GM18858 (cell line): ENCODE results near the gene ULBP1.
"Not testable (repeated sequence)": the region's sequence is repeated elsewhere in the genome, so short reads cannot be mapped to it uniquely, and the experiment has no call there.

Experiments used
- ATAC-seq: cut with Tn5 transposase; IDR thresholded peaks from one replicate; pipeline ENCODE4 v1.9.1; 2021; ENCODE audit not compliant: unreplicated experiment

ULBP1 gene

GRCh38 chr6:149963462-149964307 lies at the start of gene ULBP1:
Gene ULBP1 (plus strand): TSS chr6:149963943. CDS start chr6:149964050, 107 bp downstream.
- no peak for ATAC-seq

- no peak for ATAC-seq
Observed at GRCh38 chr6:149915970-149916865, 47.5 kb upstream of the ULBP1 start.

DNA sequence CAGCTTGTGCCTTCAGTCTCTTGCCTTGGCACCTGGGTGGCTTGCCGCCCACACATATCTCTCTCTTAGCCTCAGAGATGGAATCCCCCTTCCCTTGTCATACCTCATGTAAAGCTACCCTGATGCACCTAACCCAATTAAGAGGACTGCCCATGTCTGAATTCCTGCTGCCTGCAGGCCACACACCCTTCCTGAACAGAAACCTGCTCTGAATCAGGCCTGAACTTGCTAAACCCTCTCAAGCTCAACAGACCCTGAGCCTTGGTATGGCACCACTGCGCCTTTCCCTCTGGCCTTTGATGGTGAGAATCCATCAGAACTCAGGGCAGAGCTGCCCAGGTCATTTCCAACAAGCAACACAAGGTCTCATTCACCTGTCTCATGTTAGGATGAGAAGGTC lies 46.1 kb upstream of the ULBP1 start:
- ATAC-seq, result no peak

DNA sequence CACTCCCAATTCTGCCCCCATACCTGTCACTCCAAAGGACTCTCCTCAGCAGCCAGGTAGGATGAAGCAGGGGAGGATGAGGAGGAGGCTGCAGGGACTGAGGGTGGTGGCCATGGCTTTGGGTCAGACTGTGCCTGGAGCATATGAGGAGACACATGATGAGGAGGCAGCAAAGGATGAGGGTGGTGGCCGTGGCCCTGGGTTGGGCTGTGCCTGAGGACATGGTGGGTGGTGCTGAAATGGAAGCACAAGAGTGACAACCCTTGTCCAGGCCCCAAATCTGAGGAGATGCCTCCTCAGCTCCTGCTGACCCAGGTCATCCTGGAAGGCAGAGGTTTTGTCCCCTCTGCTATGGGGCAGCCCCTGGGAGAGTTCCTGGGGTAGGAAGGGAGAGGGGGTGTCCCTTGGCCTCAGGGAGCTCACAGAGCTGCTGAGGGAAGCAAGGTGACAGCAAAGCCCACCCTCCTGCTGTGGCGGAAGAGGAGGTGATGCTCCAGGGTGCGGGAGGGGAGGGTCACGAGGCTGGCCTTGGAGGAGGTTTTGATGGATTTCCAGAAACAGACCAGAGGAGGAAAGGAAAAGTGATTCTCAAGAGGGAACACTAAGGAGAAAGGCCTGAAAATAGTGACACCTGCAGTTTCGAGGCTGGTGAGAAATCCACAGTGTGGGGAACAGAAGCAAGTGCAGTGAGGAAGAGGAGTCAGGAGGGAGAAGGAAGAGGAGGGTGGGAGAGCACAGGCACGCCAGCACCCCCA lies 45.4 kb upstream of the ULBP1 start:
- no peak for ATAC-seq

DNA sequence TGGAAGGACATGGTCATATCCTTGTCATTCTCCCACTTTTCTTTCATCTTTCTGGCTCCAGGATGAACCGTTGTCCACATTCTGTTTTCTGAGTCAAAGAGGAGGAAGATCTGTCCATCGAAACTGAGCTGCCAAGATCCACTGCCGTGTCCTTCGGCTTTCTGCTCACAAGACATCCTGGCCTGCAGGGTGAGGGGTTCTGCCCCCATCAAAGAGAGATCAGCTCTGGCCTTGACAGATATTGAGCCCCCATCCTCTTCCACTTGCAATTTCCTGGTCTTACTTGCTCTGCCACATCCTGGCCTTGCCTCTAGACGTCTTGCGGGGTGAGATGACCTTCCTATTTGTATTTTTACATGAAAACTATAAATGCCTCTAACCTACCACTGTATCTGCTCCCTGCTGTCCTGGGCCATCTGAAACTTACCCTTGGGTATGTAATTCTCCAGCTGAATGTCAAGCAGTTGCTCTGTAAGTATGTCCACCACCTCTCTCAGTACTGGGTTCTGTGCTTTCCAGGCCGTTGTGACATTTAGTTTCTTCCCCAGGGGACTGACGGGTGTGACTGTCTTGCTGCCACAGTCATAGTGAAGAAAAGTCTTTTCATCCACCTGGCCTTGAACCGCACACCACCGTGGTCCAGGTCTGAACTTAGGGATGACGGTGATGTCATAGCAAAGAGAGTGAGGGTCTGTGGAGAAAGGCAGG lies 44.5 kb upstream of the ULBP1 start:
- ATAC-seq, result not testable (repeated sequence)

- no peak for ATAC-seq
Observed at GRCh38 chr6:149919834-149920225, 43.9 kb upstream of the ULBP1 start.

DNA sequence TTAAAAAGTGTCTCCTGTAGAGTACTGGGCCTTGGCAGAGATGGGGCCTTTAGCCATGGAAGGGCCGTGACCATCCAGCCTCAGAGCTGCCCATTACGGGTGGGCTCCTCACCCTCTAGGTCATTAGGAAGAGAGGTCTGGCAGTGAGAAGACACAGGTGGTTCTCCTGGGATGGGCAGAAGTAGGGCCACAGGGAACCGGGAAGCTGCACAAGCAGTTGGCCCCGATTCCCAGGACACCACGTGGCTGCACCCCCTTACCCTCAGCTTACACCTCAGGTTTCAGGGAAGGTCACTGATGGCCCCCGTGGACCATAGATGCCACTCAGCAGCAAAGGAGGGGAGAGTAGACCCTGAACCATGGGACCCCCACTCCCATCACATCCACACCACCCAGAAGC lies 42.4 kb upstream of the ULBP1 start:
- no peak for ATAC-seq

GRCh38 chr6:149922091-149922490 lies 41.7 kb upstream of the ULBP1 start:
- ATAC-seq, result not testable (repeated sequence)

DNA sequence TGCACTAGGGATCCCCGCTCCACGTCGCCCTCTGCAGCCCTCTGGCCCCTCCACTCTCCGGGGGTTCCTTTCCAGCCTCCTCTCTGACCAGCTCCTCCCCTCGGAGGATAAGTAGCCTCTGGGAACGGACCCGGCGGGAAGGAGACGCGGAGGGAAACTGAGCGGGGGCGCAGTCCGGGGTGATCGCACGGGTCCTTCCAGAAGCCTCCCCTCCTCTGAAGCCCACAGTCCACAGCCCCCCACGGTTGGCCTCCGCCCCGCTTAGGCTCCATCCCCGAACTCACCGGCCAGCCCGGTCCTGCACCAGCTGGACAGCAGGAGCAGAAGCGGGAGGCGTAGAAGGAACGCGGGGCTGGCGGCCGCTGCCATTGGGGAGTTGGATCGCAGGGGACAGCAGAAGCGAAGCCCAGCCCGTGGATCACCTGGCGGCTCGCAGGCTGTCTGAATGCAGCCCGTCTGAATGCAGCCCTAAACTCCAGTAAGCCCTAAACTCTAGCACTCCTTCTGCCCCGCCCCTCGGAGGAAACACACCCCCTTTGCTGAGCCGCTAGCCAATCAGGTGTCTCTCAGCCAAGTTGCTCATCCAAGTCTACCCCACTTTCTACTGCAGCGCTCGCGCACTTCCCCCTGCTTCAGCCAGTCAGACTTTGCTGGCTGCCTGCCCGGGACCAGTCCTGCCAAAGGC lies 41.0 kb upstream of the ULBP1 start, which contains the start of gene RAET1G:
RAET1G (minus strand) TSS at position 480 of the 685 bp plus-strand sequence; CDS start at position 369, 111 bp downstream.
- no peak for ATAC-seq

DNA sequence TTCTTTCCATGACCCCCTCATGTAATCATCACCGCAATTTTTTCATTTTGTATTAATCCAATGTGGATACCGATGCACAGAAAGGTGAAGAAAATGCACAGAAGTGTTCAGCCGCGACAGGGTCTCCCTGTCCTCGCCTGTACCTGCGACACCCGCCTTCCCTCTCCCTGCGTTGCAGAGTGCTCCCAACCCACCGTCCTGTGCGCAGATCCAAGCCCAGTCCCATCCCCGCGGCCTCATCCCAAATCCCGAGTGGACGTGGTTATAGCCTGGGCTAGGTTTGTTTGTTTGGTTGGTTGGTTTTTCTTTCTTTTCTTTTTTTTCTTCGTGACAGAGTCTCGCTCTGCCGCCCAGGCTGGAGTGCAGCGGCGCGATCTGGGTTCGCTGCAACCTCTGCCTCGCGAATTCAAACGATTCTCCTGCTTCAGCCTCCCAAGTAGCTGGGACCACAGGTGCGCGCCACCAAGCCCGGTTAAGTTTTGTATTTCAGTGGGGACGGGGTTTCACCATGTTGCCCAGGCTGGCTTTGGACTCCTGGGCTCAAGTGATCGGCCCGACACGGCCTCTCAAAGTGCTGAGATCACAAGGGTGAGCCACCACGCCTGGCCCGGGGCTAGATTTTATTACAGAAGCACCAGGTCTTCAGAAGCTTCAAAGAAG lies 40.3 kb upstream of the ULBP1 start:
- no peak for ATAC-seq

DNA sequence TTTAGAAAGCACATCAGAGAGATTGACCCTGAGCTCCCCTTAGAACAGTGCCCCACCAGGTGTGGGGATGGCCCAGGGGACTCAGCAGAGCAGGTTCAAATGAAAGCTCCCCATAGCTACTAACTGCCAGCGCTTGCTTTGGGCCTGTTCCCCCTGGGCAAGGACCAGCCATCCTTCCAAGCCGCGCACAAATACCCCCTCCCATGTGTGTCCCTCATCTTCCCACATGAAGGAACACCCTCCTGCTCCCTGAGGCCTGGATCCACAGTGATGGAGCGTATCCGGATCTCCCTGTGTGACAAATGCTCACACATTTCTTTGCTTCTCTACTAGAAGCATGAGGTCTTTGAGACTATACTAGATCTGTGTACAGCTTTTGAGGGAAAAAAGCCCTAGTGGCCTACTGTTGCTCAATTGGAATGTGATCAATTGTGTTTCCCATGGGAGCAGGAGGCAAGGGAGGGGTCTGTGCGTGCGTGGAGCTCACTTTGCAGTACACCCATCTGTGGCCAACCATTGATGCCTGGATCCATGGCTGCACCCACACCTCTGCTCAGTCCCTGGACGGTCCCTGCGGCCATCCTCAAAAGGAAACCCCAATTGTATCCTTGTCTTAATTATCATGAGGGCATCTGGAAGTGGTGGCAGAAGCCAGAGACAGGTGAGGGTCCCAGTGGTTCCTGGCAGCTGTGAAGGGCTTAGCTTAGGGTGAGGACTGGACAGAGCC lies 39.4 kb upstream of the ULBP1 start:
- ATAC-seq, result no peak

- no peak for ATAC-seq
Observed at GRCh38 chr6:149924933-149925252, 38.9 kb upstream of the ULBP1 start.

DNA sequence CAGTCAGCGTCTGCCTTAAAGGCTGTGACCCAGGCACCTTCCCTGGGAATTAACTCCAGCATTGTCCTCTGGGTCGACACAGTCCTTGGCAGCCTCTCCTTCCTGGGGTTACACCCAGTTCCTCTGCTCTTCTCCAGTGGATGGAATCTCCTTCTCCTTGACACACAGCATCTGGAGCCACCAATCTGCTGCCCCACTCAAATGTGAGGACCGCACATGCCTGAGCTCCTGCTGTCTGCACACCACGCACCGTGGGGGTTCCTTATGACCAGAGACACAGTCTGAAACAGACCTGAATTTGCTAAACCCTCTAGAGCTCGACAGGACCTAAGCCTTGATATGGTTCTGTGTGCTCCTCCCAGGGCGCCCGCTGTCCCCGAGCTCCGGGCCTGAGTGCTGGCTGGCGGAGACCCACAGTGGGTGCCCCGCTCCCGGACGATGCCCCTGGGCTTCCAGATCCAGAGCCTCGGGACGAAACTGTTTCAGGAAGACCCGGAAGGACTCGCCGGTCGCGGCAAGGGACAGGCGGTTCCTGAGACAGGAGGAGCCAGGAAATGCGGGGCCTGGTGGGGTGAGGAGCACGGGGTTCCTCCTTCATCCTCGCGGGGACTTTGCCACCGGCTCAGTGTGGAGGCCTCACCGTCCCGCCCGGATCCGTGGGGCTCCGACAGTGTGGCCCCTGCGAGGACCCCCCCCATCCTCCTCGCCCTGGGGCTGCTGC lies 38.3 kb upstream of the ULBP1 start:
- no peak for ATAC-seq

- no peak for ATAC-seq
Observed at GRCh38 chr6:149925974-149926777, 37.6 kb upstream of the ULBP1 start.

GRCh38 chr6:149927025-149927424 lies 36.7 kb upstream of the ULBP1 start:
- not testable (repeated sequence) for ATAC-seq

- no peak for ATAC-seq
Observed at GRCh38 chr6:149929422-149929821, 34.3 kb upstream of the ULBP1 start.

- no peak for ATAC-seq
Observed at GRCh38 chr6:149931501-149931900, 32.2 kb upstream of the ULBP1 start.
